K562 (cell line): ENCODE measurements around the gene SLC25A51. TPM values are rescaled to one million over a fixed set of nuclear protein-coding genes. Genes with fewer than 3 reads are reported as not detected.

Experiments used
- ARID3B ChIP-seq: fragments of 250-450 bp; sonication (Bioruptor Pico); IDR thresholded peaks from 2 replicates; pipeline ENCODE4 v1.4.0; 2020; ENCODE audit warnings: borderline replicate concordance
- E2F3 ChIP-seq: fragments of 250-450 bp; sonication (Bioruptor Pico); IDR thresholded peaks from 2 replicates; pipeline ENCODE4 v1.4.0; 2020; ENCODE audit warnings: mild to moderate bottlenecking
- E2F8 ChIP-seq: fragments of 450-650 bp; IDR thresholded peaks from 2 replicates; pipeline ENCODE4 v1.7.1; 2018; ENCODE audit warnings: mild to moderate bottlenecking, low read depth; ENCODE audit not compliant: partially characterized antibody
- KAT8 ChIP-seq: fragments of 450-650 bp; IDR thresholded peaks from 2 replicates; pipeline ENCODE4 v1.6.1; 2016; ENCODE audit warnings: low read depth, mild to moderate bottlenecking
- LARP7 ChIP-seq: fragments of 450-650 bp; IDR thresholded peaks from 2 replicates; pipeline ENCODE4 v1.6.1; 2016
- MIER1 ChIP-seq: fragments of 450-650 bp; IDR thresholded peaks from 2 replicates; pipeline ENCODE4 v1.6.1; 2016; ENCODE audit warnings: antibody characterized with exemption, mild to moderate bottlenecking, low read depth
- NR2C2 ChIP-seq, 2 experiments: fragments of 200-800 bp in 1 of 2; sonication (Bioruptor generic) in 1 of 2; sonication (generic) in 1 of 2; formaldehyde crosslinking in 1 of 2; IDR thresholded peaks; 2 replicates each; pipeline versions ENCODE4 v1.6.1 to v1.8.0; 2016 to 2022; ENCODE audit warnings: mild to moderate bottlenecking in 1 of 2, missing compliant biosample characterization in 1 of 2, missing genetic modification characterization in 1 of 2, missing genetic modification reagents in 1 of 2
- RBM34 ChIP-seq: fragments of 200-400 bp; formaldehyde crosslinking; IDR thresholded peaks from 2 replicates; pipeline ENCODE4 v1.6.1; 2018; ENCODE audit warnings: low read length, borderline replicate concordance; ENCODE audit not compliant: insufficient read depth
- RNF2 ChIP-seq: sonication (generic); IDR thresholded peaks from 2 replicates; pipeline ENCODE4 v1.6.1; 2016
- SMAD4 ChIP-seq: fragments of 250-450 bp; sonication (Bioruptor Pico); conservative IDR thresholded peaks from 2 replicates; pipeline ENCODE4 v1.8.0; 2021; ENCODE audit warnings: inconsistent platforms, mild to moderate bottlenecking, moderate library complexity
- STAT5A ChIP-seq: IDR thresholded peaks from 2 replicates; pipeline ENCODE4 v1.6.1; 2012; ENCODE audit warnings: low read length, inconsistent platforms, borderline replicate concordance
- XRCC3 ChIP-seq: fragments of 450-650 bp; IDR thresholded peaks from 2 replicates; pipeline ENCODE4 v1.6.1; 2017; ENCODE audit warnings: mild to moderate bottlenecking, moderate library complexity
- ZNF224 ChIP-seq: sonication (generic); formaldehyde crosslinking; IDR thresholded peaks from 2 replicates; pipeline ENCODE4 v1.8.0; 2022; ENCODE audit warnings: mild to moderate bottlenecking, missing genetic modification reagents
- polyA plus RNA-seq, 8 experiments: library from polyadenylated mRNA; depleted of rRNA in 4 of 8; stranded (reverse) in 5 of 8; unstranded in 3 of 8; fragments of >200 nt; fragmentation: Nextera tagmentation in 2 of 8; fragmentation: Illumina TruSeq in 1 of 8; extraction: Ambion mirVana in 2 of 8; extraction: Trizol in 1 of 8; gene quantifications; 2 replicates each; pipeline versions ENCODE4 v1.2.1 to v1.2.3, GENCODE V29; 2011 to 2014; ENCODE audit warnings: inconsistent platforms in 1 of 8, missing spikeins in 1 of 8
- total RNA-seq, 7 experiments: library from RNA; depleted of rRNA in 6 of 7; stranded (reverse); fragments of >200 nt in 6 of 7; fragmentation: Illumina TruSeq in 2 of 7; extraction: Trizol in 2 of 7; gene quantifications; 2 replicates each; pipeline versions ENCODE4 v1.2.1 to v1.2.3, GENCODE V29; 2011 to 2021; ENCODE audit warnings: low replicate concordance in 1 of 7
- TF ChIP-seq, protein P1 (sequence below): IDR thresholded peaks from 2 replicates; pipeline ENCODE4 v1.6.1; 2016; ENCODE audit warnings: missing genetic modification characterization, missing compliant biosample characterization
- TF ChIP-seq, protein P2 (sequence below): fragments of 250-450 bp; sonication (Bioruptor Pico); IDR thresholded peaks from 2 replicates; pipeline ENCODE4 v1.5.0; 2021
- TF ChIP-seq, protein P3 (sequence below): fragments of 450-650 bp; conservative IDR thresholded peaks from 2 replicates; pipeline ENCODE4 v1.6.1; 2016; ENCODE audit warnings: missing genetic modification characterization, low read depth, mild to moderate bottlenecking, missing compliant biosample characterization, moderate library complexity

The SLC25A51 gene
- total and polyA plus RNA-seq, 9 of the 15 experiments (the other 6 are each of a cell fraction or from before 2014, with no cell fraction given): 9.1 to 40.7 (median 24.5) TPM

GRCh38 chr9:37903647-37904444 lies at the start of gene SLC25A51 (continued):
- TF ChIP-seq E2F8: peak; percentile 68
- peak; percentile 92 for TF ChIP-seq SMAD4 (CRISPR knock-in tag)
- TF ChIP-seq RBM34: peak; percentile 74
- TF ChIP-seq, protein P1, sequence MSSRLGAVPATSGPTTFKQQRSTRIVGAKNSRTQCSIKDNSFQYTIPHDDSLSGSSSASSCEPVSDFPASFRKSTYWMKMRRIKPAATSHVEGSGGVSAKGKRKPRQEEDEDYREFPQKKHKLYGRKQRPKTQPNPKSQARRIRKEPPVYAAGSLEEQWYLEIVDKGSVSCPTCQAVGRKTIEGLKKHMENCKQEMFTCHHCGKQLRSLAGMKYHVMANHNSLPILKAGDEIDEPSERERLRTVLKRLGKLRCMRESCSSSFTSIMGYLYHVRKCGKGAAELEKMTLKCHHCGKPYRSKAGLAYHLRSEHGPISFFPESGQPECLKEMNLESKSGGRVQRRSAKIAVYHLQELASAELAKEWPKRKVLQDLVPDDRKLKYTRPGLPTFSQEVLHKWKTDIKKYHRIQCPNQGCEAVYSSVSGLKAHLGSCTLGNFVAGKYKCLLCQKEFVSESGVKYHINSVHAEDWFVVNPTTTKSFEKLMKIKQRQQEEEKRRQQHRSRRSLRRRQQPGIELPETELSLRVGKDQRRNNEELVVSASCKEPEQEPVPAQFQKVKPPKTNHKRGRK (tag): no peak
- TF ChIP-seq E2F3 (CRISPR knock-in tag): peak; percentile 86
- no peak for TF ChIP-seq MIER1
- no peak for TF ChIP-seq LARP7
- TF ChIP-seq, protein P2, sequence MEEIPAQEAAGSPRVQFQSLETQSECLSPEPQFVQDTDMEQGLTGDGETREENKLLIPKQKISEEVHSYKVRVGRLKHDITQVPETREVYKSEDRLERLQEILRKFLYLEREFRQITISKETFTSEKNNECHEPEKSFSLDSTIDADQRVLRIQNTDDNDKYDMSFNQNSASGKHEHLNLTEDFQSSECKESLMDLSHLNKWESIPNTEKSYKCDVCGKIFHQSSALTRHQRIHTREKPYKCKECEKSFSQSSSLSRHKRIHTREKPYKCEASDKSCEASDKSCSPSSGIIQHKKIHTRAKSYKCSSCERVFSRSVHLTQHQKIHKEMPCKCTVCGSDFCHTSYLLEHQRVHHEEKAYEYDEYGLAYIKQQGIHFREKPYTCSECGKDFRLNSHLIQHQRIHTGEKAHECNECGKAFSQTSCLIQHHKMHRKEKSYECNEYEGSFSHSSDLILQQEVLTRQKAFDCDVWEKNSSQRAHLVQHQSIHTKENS (CRISPR knock-in tag): no peak
- no peak for TF ChIP-seq XRCC3
- TF ChIP-seq ZNF224 (CRISPR knock-in tag): 0 out of 2 replicates have a peak, but pooled peaks have one; percentile 31
- peak; percentile 36; the same call in 1 of the 2 replicates for TF ChIP-seq STAT5A
- peak; percentile 88 for TF ChIP-seq NR2C2 (CRISPR knock-in tag; IDR thresholded peaks at IDR 0.05)
- TF ChIP-seq NR2C2 (tag; IDR thresholded peaks at IDR 0.05): peak; percentile 97
- TF ChIP-seq ARID3B (CRISPR knock-in tag): peak; percentile 82; the same call in 1 of the 2 replicates
- no peak for TF ChIP-seq KAT8
- TF ChIP-seq, protein P3, sequence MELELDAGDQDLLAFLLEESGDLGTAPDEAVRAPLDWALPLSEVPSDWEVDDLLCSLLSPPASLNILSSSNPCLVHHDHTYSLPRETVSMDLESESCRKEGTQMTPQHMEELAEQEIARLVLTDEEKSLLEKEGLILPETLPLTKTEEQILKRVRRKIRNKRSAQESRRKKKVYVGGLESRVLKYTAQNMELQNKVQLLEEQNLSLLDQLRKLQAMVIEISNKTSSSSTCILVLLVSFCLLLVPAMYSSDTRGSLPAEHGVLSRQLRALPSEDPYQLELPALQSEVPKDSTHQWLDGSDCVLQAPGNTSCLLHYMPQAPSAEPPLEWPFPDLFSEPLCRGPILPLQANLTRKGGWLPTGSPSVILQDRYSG (tag): no peak
- TF ChIP-seq RNF2: peak; percentile 92
